Measurements from ENCODE around the gene GSTM5.
A peak's percentile ranks its signal among the peaks of the same experiment; 100 is the strongest.

GSTM5 gene

GRCh38 chr1:109716121-109716520 is 4.1 kb downstream of the GSTM5 start:
- Histone ChIP-seq H3K9me3 (ENCODE audit: severe bottlenecking) (no peaks in the 10 kb centered on the region), H3K4me3 (ENCODE audit: low read depth, low read length) (no peak overlapping the region), H3K27ac (no peak overlapping the region), H3K36me3 (no peaks in the 10 kb centered on the region), H3K27me3 (ENCODE audit: insufficient read depth, low read depth, severe bottlenecking) (no peaks in the 10 kb centered on the region)
- no peak for DNase-seq
- no peak for TF ChIP-seq CTCF (IDR thresholded peaks at IDR 0.05; ENCODE audit: low read depth, low read length)

DNA sequence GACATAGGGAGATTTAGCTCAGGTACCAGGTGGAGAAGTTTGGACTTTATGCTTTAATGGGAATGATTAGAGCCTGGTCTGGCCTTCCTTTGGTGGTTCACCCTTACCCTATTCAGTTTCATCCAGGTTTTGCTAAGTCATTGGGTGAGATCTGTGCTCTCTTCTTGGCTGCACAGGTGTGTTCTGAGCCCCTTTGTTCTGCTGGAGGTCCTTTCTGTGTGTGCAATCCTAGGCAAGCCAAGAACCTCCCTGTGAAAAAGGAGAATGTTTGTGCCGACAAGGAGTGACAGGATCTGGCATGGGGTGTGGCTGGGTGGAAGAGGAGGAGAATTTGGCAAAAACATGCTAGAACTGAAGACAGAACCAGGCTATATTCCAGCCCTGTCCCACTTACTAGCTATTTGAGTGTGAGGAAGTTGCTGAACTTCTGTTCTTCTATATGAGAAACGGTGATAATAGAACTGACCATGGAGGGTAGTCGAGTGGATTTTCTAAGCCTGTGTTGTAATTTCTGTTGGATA is 4.6 kb downstream of the GSTM5 start:
- no peaks in the 10 kb centered on the region for H3K36me3 ChIP-seq
- DNase-seq, result no peak
- no peak for TF ChIP-seq CTCF (IDR thresholded peaks at IDR 0.05; ENCODE audit: low read depth, low read length)
- H3K27ac ChIP-seq, result no peak overlapping the region
- no peak overlapping the region for H3K4me3 ChIP-seq (ENCODE audit: low read depth, low read length)
- H3K9me3 ChIP-seq (ENCODE audit: severe bottlenecking), result no peaks in the 10 kb centered on the region
- no peaks in the 10 kb centered on the region for H3K27me3 ChIP-seq (ENCODE audit: insufficient read depth, low read depth, severe bottlenecking)

GRCh38 chr1:109717729-109718128 is 5.7 kb downstream of the GSTM5 start:
- TF ChIP-seq CTCF (IDR thresholded peaks at IDR 0.05; ENCODE audit: low read depth, low read length), result no peak
- no peaks in the 10 kb centered on the region for H3K9me3 ChIP-seq (ENCODE audit: severe bottlenecking)
- H3K36me3 ChIP-seq, result no peaks in the 10 kb centered on the region

DNA sequence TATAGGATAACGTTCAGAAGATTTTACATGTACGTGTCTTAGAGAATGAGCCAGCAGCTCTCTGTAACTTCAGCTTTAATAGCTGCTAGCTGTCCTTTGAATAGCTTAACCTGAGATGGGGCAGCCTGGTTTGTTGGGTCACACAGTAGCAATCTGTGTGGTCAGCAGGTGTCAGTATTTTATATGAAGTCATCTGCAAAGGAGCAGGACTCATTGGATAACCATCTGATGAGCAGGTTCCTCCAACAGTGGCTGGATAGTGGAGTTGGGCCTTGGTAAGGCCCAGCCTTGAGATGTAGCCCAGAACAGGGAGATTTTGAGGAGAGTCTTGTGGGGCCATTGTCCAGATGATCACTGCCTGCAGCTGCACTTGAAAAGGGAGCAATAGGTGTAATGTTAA is 6.4 kb downstream of the GSTM5 start:
- Histone ChIP-seq H3K9me3 (ENCODE audit: severe bottlenecking) (no peaks in the 10 kb centered on the region), H3K27ac (no peak overlapping the region), H3K4me3 (ENCODE audit: low read depth, low read length) (no peak overlapping the region), H3K36me3 (no peaks in the 10 kb centered on the region), H3K27me3 (ENCODE audit: insufficient read depth, low read depth, severe bottlenecking) (no peaks in the 10 kb centered on the region)
- peak; percentile 51 for DNase-seq
- peak; percentile 57; the same call in 1 of the 2 replicates for TF ChIP-seq CTCF (IDR thresholded peaks at IDR 0.05; ENCODE audit: low read depth, low read length)

More at GRCh38 chr1:109717729-109718128, 5.7 kb downstream of the GSTM5 start:
- no peak for DNase-seq
- no peak overlapping the region for H3K27ac ChIP-seq
- no peak overlapping the region for H3K4me3 ChIP-seq (ENCODE audit: low read depth, low read length)
- H3K27me3 ChIP-seq (ENCODE audit: insufficient read depth, low read depth, severe bottlenecking), result no peaks in the 10 kb centered on the region

GRCh38 chr1:109719337-109719837 is 7.3 kb downstream of the GSTM5 start:
- H3K27me3 ChIP-seq (ENCODE audit: insufficient read depth, low read depth, severe bottlenecking), result no peaks in the 10 kb centered on the region
- no peaks in the 10 kb centered on the region for H3K9me3 ChIP-seq (ENCODE audit: severe bottlenecking)
- no peak for TF ChIP-seq CTCF (IDR thresholded peaks at IDR 0.05; ENCODE audit: low read depth, low read length)
- no peak overlapping the region for H3K27ac ChIP-seq
- H3K4me3 ChIP-seq (ENCODE audit: low read depth, low read length), result no peak overlapping the region
- H3K36me3 ChIP-seq, result no peaks in the 10 kb centered on the region
- DNase-seq, result no peak

DNA sequence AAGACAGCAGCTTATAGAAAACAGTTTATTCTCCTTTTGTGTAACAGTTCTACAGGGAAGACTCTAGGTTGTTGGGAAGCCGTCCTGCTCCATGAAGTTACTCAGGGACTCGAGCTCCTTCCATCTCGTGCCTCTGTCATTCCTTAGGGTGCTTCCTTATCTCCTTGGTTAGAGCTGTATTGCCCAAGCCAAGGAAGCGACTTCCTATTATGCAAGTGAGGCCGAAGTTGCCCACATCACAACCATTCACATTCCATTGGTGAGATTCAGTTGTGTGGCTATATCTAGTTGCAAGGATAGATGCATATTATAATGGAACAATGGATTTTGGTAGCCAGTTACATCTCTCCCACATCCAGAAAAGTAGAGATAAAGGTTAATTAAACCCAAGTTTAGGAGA is 9.0 kb downstream of the GSTM5 start:
- no peak overlapping the region for H3K27ac ChIP-seq
- no peaks in the 10 kb centered on the region for H3K27me3 ChIP-seq (ENCODE audit: insufficient read depth, low read depth, severe bottlenecking)
- peaks cover 5% of the 10 kb centered on the region for H3K9me3 ChIP-seq (ENCODE audit: severe bottlenecking)
- TF ChIP-seq CTCF (IDR thresholded peaks at IDR 0.05; ENCODE audit: low read depth, low read length), result no peak
- no peak for DNase-seq
- H3K36me3 ChIP-seq, result no peaks in the 10 kb centered on the region
- H3K4me3 ChIP-seq (ENCODE audit: low read depth, low read length), result no peak overlapping the region
